ENCODE data around the gene FBXO8. TPM values are rescaled to one million over a fixed set of nuclear protein-coding genes. Genes with fewer than 3 reads are reported as not detected.

FBXO8 gene
- total RNA-seq, 4 donors from 2014 or later: 24.8 to 36.3 (median 30.2) TPM

GRCh38 chr4:174252412-174252811 lies 31.1 kb downstream of the FBXO8 start:
- Histone ChIP-seq H3K4me3 (no peak overlapping the region), H3K4me1 (no peaks in the 10 kb centered on the region), H3K27ac (no peak overlapping the region), H3K36me3 (peaks cover 0 to under 1% (median 0%) of the 10 kb centered on the region in 3 donors), H3K9me3 (no peaks in the 10 kb centered on the region), H3K27me3 (no peaks in the 10 kb centered on the region)
- DNase-seq: no peak
- no peak for TF ChIP-seq POLR2A (IDR thresholded peaks at IDR 0.05)
- TF ChIP-seq, protein P1, sequence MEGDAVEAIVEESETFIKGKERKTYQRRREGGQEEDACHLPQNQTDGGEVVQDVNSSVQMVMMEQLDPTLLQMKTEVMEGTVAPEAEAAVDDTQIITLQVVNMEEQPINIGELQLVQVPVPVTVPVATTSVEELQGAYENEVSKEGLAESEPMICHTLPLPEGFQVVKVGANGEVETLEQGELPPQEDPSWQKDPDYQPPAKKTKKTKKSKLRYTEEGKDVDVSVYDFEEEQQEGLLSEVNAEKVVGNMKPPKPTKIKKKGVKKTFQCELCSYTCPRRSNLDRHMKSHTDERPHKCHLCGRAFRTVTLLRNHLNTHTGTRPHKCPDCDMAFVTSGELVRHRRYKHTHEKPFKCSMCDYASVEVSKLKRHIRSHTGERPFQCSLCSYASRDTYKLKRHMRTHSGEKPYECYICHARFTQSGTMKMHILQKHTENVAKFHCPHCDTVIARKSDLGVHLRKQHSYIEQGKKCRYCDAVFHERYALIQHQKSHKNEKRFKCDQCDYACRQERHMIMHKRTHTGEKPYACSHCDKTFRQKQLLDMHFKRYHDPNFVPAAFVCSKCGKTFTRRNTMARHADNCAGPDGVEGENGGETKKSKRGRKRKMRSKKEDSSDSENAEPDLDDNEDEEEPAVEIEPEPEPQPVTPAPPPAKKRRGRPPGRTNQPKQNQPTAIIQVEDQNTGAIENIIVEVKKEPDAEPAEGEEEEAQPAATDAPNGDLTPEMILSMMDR (IDR thresholded peaks at IDR 0.05): no peak

DNA sequence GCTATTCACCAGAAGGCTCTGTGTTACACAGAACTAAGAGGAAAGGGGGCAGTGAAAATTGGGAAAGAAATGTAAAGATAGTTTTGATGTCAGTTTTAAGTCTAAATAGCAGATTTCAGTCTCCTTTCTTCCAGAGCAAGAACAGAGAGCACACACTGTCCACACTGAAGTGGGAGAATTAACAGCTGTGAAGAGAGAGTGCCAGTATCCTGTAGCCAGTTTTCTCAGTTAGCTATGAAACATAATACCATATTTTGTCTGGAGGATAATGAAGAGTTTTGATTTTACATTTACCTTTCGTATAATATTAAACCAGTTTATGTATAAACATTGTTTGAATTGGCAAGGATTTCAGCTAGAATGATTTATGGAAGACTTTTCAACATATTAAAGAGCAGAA lies 35.1 kb downstream of the FBXO8 start:
- H3K27ac ChIP-seq: no peak overlapping the region
- no peak overlapping the region for H3K4me3 ChIP-seq
- no peak for DNase-seq
- no peaks in the 10 kb centered on the region for H3K27me3 ChIP-seq
- H3K9me3 ChIP-seq: no peaks in the 10 kb centered on the region
- no peaks in the 10 kb centered on the region for H3K4me1 ChIP-seq
- H3K36me3 ChIP-seq: no peaks in the 10 kb centered on the region
- TF ChIP-seq POLR2A (IDR thresholded peaks at IDR 0.05): no peak
- TF ChIP-seq, protein P1 (IDR thresholded peaks at IDR 0.05): no peak

GRCh38 chr4:174245714-174246113 lies 37.8 kb downstream of the FBXO8 start:
- no peak for DNase-seq
- no peak overlapping the region for H3K4me3 ChIP-seq
- no peaks in the 10 kb centered on the region for H3K9me3 ChIP-seq
- no peaks in the 10 kb centered on the region for H3K4me1 ChIP-seq
- H3K27me3 ChIP-seq: no peaks in the 10 kb centered on the region
- H3K27ac ChIP-seq: no peak overlapping the region
- no peak for TF ChIP-seq POLR2A (IDR thresholded peaks at IDR 0.05)
- TF ChIP-seq, protein P1 (IDR thresholded peaks at IDR 0.05): no peak
- H3K36me3 ChIP-seq: no peaks in the 10 kb centered on the region

- Histone ChIP-seq H3K27ac (no peak overlapping the region), H3K36me3 (peaks cover 0 to 7% (median 0%) of the 10 kb centered on the region in 3 donors), H3K9me3 (no peaks in the 10 kb centered on the region), H3K4me1 (no peaks in the 10 kb centered on the region), H3K4me3 (no peak overlapping the region), H3K27me3 (no peaks in the 10 kb centered on the region)
- no peak for TF ChIP-seq POLR2A (IDR thresholded peaks at IDR 0.05)
- TF ChIP-seq, protein P1 (IDR thresholded peaks at IDR 0.05): no peak
- DNase-seq: no peak
Measured at GRCh38 chr4:174244441-174244840, 39.0 kb downstream of the FBXO8 start.

GRCh38 chr4:174241162-174241561 lies 42.3 kb downstream of the FBXO8 start:
- no peak for DNase-seq
- no peak for TF ChIP-seq POLR2A (IDR thresholded peaks at IDR 0.05)
- TF ChIP-seq, protein P1 (IDR thresholded peaks at IDR 0.05): no peak
- Histone ChIP-seq H3K27me3 (no peaks in the 10 kb centered on the region), H3K4me3 (no peak overlapping the region), H3K9me3 (no peaks in the 10 kb centered on the region), H3K4me1 (no peaks in the 10 kb centered on the region), H3K27ac (no peak overlapping the region), H3K36me3 (peaks cover 0 to 26% (median 0%) of the 10 kb centered on the region in 3 donors)

- no peak overlapping the region for H3K27ac ChIP-seq
- no peak for DNase-seq
- TF ChIP-seq POLR2A (IDR thresholded peaks at IDR 0.05): no peak
- TF ChIP-seq, protein P1 (IDR thresholded peaks at IDR 0.05): no peak
Measured at GRCh38 chr4:174236359-174236758, 47.1 kb downstream of the FBXO8 start.

More at GRCh38 chr4:174236359-174236758, 47.1 kb downstream of the FBXO8 start:
- H3K36me3 ChIP-seq: peaks cover 0 to 26% (median 0%) of the 10 kb centered on the region in 3 donors
- no peak overlapping the region for H3K4me3 ChIP-seq
- H3K27me3 ChIP-seq: no peaks in the 10 kb centered on the region
- no peaks in the 10 kb centered on the region for H3K4me1 ChIP-seq
- H3K9me3 ChIP-seq: no peaks in the 10 kb centered on the region
